GM11168 (cell line): ENCODE measurements around the gene PCDHGA1.

ENCODE experiments used
- in situ Hi-C: fragments of 300-500 bp; cut with MboI; formaldehyde crosslinking; loops from one replicate; pipeline ENCODE4 v1.12.0; 2022; ENCODE audit warnings: low sequenced_read_pairs; ENCODE audit not compliant: unreplicated experiment

PCDHGA1 gene

GRCh38 chr5:141487131-141487530 is 156.8 kb downstream of the PCDHGA1 start:
- in situ Hi-C loops, result no loop called here

- in situ Hi-C loops, result no loop called here
Observed at GRCh38 chr5:141488591-141489561, 158.6 kb downstream of the PCDHGA1 start, which contains the start of gene PCDHGC5. PCDHGC5 (plus strand) TSS chr5:141489081; CDS start chr5:141489241, 160 bp downstream.

GRCh38 chr5:141489841-141490240 is 159.5 kb downstream of the PCDHGA1 start:
- in situ Hi-C loops, result no loop called here

GRCh38 chr5:141490271-141490670 is 160.0 kb downstream of the PCDHGA1 start:
- in situ Hi-C loops, result no loop called here

DNA sequence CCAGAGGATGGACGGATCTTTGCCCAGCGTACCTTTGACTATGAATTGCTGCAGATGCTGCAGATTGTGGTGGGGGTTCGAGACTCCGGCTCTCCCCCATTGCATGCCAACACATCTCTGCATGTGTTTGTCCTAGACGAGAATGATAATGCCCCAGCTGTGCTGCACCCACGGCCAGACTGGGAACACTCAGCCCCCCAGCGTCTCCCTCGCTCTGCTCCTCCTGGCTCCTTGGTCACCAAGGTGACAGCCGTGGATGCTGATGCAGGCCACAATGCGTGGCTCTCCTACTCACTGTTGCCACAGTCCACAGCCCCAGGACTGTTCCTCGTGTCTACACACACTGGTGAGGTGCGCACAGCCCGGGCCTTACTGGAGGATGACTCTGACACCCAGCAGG is 160.5 kb downstream of the PCDHGA1 start:
- in situ Hi-C loops, result no loop called here

- in situ Hi-C loops, result no loop called here
Observed at GRCh38 chr5:141491323-141492167, 161.2 kb downstream of the PCDHGA1 start.

GRCh38 chr5:141492168-141492885 is 162.0 kb downstream of the PCDHGA1 start:
- in situ Hi-C loops, result no loop called here

DNA sequence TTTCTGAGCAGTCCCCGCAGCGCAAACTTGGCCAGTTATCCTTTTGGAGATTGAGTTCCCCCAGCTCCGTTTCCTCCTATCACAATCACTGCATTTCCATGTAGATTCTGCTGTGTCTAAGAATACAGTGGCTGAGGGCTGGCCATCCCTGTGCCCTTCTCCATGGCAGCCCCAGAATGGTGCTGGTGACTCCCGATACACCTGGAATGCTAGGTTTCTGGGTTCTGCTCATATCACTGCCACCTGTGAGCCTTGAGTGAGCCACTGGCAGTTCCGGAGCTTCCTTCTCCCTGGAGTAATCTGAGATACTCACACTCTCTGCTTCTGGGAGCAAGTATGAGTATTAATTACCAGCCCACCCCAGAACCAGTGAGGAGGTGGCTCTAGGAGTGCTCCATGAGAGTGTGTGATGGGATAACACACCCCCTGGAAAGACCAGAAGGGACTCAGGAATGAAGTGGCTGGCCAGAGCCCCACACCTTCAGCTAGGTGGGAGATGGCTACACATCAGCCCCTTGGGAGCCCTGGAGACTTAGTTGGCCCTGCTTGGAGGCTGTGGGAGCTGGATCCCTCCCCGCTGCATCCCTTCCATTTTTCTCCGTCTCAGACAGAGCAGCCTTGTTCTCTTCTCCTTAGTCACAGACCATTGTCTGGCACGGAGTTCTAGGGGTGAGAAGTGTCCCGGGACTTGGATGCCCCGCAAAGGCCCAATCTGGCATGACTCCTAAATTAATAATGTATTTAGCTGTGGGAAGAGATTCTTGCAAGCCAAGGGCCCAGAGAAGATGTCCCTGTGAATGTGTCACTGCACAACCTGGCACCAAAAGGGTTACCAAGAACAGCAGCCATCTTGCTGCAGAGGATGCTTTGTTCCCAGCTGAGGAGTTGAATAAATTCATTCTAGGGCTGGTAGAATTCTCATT is 163.4 kb downstream of the PCDHGA1 start:
- in situ Hi-C loops, result no loop called here

GRCh38 chr5:141494761-141495452 is 164.6 kb downstream of the PCDHGA1 start:
- in situ Hi-C loops, result no loop called here

- in situ Hi-C loops, result no loop called here
Observed at GRCh38 chr5:141495453-141495811, 165.1 kb downstream of the PCDHGA1 start.

DNA sequence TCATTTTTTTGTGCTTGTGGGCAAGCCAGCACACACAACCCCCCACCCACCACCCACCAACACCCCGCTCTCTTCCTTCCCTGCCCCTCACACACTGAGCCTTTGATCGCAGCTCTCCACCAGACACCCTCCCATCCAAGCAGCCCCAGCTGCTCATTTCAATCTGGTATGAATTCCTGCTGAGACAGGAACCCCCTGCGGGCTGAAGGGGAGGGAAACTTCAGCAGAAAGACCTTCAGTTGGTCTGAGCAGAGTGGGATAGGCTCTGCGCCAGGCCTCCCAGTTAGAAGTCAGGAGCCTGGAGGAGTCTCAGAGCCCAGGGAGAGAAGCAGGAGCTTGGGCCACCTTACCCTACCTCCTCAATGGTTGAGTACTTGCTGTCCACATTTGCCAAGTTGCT is 165.7 kb downstream of the PCDHGA1 start:
- in situ Hi-C loops, result no loop called here

GRCh38 chr5:141501761-141502160 is 171.4 kb downstream of the PCDHGA1 start:
- in situ Hi-C loops, result no loop called here

GRCh38 chr5:141503681-141504080 is 173.4 kb downstream of the PCDHGA1 start:
- in situ Hi-C loops, result no loop called here

GRCh38 chr5:141504216-141504615 is 173.9 kb downstream of the PCDHGA1 start:
- in situ Hi-C loops, result no loop called here

GRCh38 chr5:141506381-141507155 is 176.3 kb downstream of the PCDHGA1 start:
- in situ Hi-C loops, result no loop called here

DNA sequence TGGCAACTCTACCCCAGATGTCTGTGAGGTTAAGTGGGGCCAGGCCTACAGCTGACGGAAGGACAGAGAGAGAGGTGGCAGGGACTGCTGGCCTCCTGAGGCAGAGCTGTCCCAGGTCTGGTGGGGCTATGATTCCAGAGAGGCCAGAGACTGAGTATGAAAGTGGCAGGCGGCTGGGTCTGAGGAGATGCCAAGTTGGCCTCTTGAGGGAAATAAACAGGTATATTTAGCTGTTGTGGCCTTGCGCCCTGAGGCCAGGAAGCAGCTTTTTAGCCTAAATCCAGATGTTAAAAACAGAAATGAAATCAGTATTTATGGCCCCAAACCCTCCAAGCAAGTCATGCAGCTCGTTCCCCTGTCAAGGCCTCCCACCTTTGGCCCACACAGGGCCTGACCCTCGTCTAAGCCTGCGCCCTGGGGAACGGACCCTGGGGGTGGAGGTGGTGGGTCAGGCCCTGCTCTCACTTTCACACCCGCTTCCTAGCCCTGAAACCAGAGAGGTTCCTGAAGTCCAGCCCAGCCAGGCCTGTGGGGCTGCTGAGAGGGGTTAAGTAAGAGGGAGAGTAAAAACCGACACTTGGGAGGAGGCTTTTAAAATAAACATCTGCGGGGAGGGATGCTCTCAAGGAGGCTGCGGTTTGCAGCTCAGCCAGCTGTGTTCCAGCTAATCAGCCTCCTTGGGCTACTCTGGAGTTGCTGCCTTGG is 177.2 kb downstream of the PCDHGA1 start:
- in situ Hi-C loops, result no loop called here

- in situ Hi-C loops, result no loop called here
Observed at GRCh38 chr5:141508440-141508797, 178.1 kb downstream of the PCDHGA1 start.
